ENCODE data around the gene HOMER2. TPM values are rescaled to one million over a fixed set of nuclear protein-coding genes. Genes with fewer than 3 reads are reported as not detected.
A peak's percentile ranks its signal among the peaks of the same experiment; 100 is the strongest.

Gene HOMER2
- polyA plus RNA-seq, 1 experiment: 1.1 TPM

DNA sequence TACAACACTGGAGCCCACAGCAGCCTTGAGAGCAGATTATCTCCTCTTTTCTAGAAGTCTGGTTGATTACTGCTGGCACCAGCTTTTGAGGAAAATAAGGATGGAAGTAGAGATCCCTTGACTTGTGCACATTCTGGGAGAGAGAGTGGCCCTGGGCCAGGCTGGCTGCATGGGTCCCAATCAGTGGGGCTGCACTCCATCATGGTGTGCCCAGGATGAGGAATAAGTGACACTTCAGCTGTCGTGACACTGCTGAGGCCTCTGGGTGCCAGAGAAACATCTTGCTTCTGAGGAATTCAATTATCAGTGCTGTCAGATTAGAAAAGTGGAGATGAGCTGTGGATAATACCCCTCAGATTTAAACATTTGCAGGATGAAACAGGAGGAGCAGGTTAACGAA, 42.6 kb upstream of the HOMER2 start:
- CTCF ChIA-PET: interaction anchor here (0.9 to 1.1 kb wide), 2 partner anchors 15 to 145 kb away, joined by 3 read pairs; no protein-coding TSS in a partner anchor
- H3K27ac ChIP-seq (ENCODE audit: low read depth, low read length): no peak overlapping the region

DNA sequence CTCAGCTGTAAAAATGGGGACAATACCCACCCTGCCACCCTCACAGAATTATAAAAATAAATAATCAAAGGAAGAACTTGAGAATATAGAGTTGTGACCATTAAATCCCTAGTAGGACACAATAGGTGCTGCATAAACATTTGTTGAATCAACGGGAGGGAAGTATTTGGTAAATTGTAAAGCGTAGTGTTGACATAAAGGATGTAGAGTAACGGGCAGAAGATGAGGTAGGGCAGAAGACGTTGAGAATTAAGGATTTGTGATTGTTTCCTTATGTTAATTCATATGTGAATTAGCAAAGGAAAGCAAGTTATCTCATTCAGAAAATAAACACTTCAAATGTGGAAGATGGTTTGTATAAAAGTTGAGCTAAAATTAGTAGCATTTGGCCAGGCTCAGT, 40.6 kb upstream of the HOMER2 start:
- CTCF ChIA-PET: interaction anchor here (1.1 to 1.5 kb wide), 2 partner anchors 7 to 18 kb away, joined by 4 to 10 read pairs; partner anchors contain the start of gene C15orf40
- no peak for DNase-seq (ENCODE audit: low read depth, low spot score)
- TF ChIP-seq, protein P1, sequence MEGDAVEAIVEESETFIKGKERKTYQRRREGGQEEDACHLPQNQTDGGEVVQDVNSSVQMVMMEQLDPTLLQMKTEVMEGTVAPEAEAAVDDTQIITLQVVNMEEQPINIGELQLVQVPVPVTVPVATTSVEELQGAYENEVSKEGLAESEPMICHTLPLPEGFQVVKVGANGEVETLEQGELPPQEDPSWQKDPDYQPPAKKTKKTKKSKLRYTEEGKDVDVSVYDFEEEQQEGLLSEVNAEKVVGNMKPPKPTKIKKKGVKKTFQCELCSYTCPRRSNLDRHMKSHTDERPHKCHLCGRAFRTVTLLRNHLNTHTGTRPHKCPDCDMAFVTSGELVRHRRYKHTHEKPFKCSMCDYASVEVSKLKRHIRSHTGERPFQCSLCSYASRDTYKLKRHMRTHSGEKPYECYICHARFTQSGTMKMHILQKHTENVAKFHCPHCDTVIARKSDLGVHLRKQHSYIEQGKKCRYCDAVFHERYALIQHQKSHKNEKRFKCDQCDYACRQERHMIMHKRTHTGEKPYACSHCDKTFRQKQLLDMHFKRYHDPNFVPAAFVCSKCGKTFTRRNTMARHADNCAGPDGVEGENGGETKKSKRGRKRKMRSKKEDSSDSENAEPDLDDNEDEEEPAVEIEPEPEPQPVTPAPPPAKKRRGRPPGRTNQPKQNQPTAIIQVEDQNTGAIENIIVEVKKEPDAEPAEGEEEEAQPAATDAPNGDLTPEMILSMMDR (IDR thresholded peaks at IDR 0.05; ENCODE audit: low read depth, low read length): no peak
- no peak overlapping the region for H3K27ac ChIP-seq (ENCODE audit: low read depth, low read length)
- no peaks in the 10 kb centered on the region for H3K27me3 ChIP-seq (ENCODE audit: control insufficient read depth, insufficient read depth, low read length)
- POLR2A ChIA-PET: no interaction called here
- H3K4me3 ChIP-seq (ENCODE audit: low read depth, low read length): no peak overlapping the region
- H3K9me3 ChIP-seq (ENCODE audit: control insufficient read depth, insufficient read depth, low read length): no peaks in the 10 kb centered on the region

More for the DNA sequence above, 42.6 kb upstream of the HOMER2 start:
- TF ChIP-seq, protein P1 (IDR thresholded peaks at IDR 0.05; ENCODE audit: low read depth, low read length): no peak
- DNase-seq (ENCODE audit: low read depth, low spot score): no peak
- POLR2A ChIA-PET: no interaction called here
- Histone ChIP-seq H3K9me3 (ENCODE audit: control insufficient read depth, insufficient read depth, low read length) (no peaks in the 10 kb centered on the region), H3K27me3 (ENCODE audit: control insufficient read depth, insufficient read depth, low read length) (no peaks in the 10 kb centered on the region), H3K4me3 (ENCODE audit: low read depth, low read length) (no peak overlapping the region)

DNA sequence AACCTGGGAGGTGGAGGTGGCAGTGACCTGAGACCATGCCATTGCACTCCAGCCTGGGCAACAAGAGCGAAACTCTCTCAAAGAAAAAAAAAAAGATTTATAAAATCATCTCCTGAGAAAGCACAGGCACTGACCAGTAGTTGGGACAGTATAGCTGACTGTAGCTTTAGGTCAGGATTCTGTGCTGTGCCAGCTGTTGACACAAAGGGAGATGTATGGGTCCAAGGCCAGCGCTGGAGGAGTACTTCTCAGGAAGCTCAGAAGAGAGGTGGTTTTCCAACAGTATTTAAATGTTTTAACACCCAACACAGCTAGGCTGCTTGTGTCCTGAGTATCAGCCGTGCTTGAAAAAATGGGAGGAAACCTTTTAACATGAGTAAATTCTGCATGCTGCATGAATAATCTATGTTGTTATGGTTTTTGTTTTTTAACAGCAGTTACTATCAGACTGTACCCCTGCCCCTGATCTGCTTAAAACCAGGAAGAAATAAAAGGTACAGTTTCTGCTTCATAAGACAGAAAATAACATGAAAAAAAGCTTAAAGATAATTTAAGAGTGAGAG, 40.0 kb upstream of the HOMER2 start:
- DNase-seq (ENCODE audit: low read depth, low spot score): no peak
- TF ChIP-seq, protein P1 (IDR thresholded peaks at IDR 0.05; ENCODE audit: low read depth, low read length): no peak
- ChIA-PET CTCF (interaction anchor here (1.1 to 1.5 kb wide), 2 partner anchors 8 to 18 kb away, joined by 4 to 10 read pairs; partner anchors contain the start of gene C15orf40), POLR2A (no interaction called here)
- Histone ChIP-seq H3K9me3 (ENCODE audit: control insufficient read depth, insufficient read depth, low read length) (no peaks in the 10 kb centered on the region), H3K27me3 (ENCODE audit: control insufficient read depth, insufficient read depth, low read length) (no peaks in the 10 kb centered on the region), H3K4me3 (ENCODE audit: low read depth, low read length) (no peak overlapping the region), H3K27ac (ENCODE audit: low read depth, low read length) (no peak overlapping the region)

DNA sequence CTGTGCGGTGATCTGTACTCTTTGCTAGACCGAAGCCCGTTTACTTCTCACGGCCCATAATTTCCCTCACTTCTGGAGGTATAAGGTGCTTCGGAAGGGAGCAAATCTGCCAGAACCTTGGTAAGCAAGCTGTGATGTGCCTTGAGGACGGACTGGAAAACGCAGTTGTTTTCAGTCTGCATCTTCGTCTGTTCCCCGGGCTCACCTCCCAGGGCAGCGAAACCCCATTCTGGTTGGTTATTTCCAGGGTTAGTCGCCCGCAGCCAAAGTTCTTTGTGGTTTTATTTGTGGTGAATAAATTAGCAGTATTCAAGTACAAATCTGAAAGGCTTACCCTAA, 33.9 kb upstream of the HOMER2 start:
- DNase-seq (ENCODE audit: low read depth, low spot score): no peak
- CTCF ChIA-PET: interaction anchor here (1.0 to 3.2 kb wide), 4 partner anchors 14 to 262 kb away, joined by 3 to 18 read pairs (median 4); partner anchors contain the start of gene C15orf40
- no peaks in the 10 kb centered on the region for H3K27me3 ChIP-seq (ENCODE audit: control insufficient read depth, insufficient read depth, low read length)
- H3K9me3 ChIP-seq (ENCODE audit: control insufficient read depth, insufficient read depth, low read length): no peaks in the 10 kb centered on the region; the same call in 1 of the 2 replicates
- POLR2A ChIA-PET: interaction anchor here (1.0 to 1.8 kb wide), 4 partner anchors 176 to 446 kb away, joined by 3 to 9 read pairs (median 5); partner anchors contain the start of genes RPS17 and WHAMM
- TF ChIP-seq, protein P1 (IDR thresholded peaks at IDR 0.05; ENCODE audit: low read depth, low read length): no peak
- H3K4me3 ChIP-seq (ENCODE audit: low read depth, low read length): peak overlapping the region; percentile 96
- peak overlapping the region; percentile 57 for H3K27ac ChIP-seq (ENCODE audit: low read depth, low read length)
